ENCODE data around the gene CAPN12. TPM values are rescaled to one million over a fixed set of nuclear protein-coding genes. Genes with fewer than 3 reads are reported as not detected.

CAPN12 gene
- total RNA-seq, 1 donor from 2014 or later = 18.2 TPM

- Histone ChIP-seq H3K27ac (peak overlapping the region; percentile 46), H3K27me3 (ENCODE audit: low read depth) (no peaks in the 10 kb centered on the region), H3K4me3 (no peak overlapping the region), H3K4me1 (peaks cover 48% of the 10 kb centered on the region), H3K36me3 (peaks cover 81% of the 10 kb centered on the region), H3K9me3 (no peaks in the 10 kb centered on the region)
- DNase-seq = no peak
- no peak for ATAC-seq
- intact Hi-C loops (cut with DNase I) = no loop called here
- TF ChIP-seq CTCF (IDR thresholded peaks at IDR 0.05) = no peak
Observed at GRCh38 chr19:38727868-38728660, 16.2 kb downstream of the CAPN12 start.

- Histone ChIP-seq H3K27ac (peak overlapping the region; percentile 46), H3K36me3 (peaks cover 88% of the 10 kb centered on the region)
Observed at GRCh38 chr19:38727306-38727867, 16.9 kb downstream of the CAPN12 start.

GRCh38 chr19:38726761-38727301 lies 17.4 kb downstream of the CAPN12 start:
- Histone ChIP-seq H3K27me3 (ENCODE audit: low read depth) (no peaks in the 10 kb centered on the region), H3K9me3 (no peaks in the 10 kb centered on the region), H3K4me3 (no peak overlapping the region), H3K4me1 (peaks cover 42% of the 10 kb centered on the region), H3K36me3 (peaks cover 93% of the 10 kb centered on the region), H3K27ac (peak overlapping the region; percentile 11)
- intact Hi-C loops (cut with DNase I) = no loop called here
- DNase-seq (no peak), ATAC-seq (no peak)
- TF ChIP-seq CTCF (IDR thresholded peaks at IDR 0.05) = no peak

More at GRCh38 chr19:38727306-38727867, 16.9 kb downstream of the CAPN12 start:
- Histone ChIP-seq H3K27me3 (ENCODE audit: low read depth) (no peaks in the 10 kb centered on the region), H3K9me3 (no peaks in the 10 kb centered on the region), H3K4me1 (peaks cover 41% of the 10 kb centered on the region), H3K4me3 (no peak overlapping the region)
- ATAC-seq (no peak), DNase-seq (no peak)
- intact Hi-C loops (cut with DNase I) = no loop called here
- TF ChIP-seq CTCF (IDR thresholded peaks at IDR 0.05) = no peak

GRCh38 chr19:38726284-38726673 lies 18.0 kb downstream of the CAPN12 start:
- ATAC-seq (no peak), DNase-seq (no peak)
- Histone ChIP-seq H3K9me3 (no peaks in the 10 kb centered on the region), H3K27ac (peak overlapping the region; percentile 11), H3K4me1 (peaks cover 40% of the 10 kb centered on the region), H3K36me3 (peaks cover 99% of the 10 kb centered on the region), H3K4me3 (no peak overlapping the region), H3K27me3 (ENCODE audit: low read depth) (no peaks in the 10 kb centered on the region)
- intact Hi-C loops (cut with DNase I) = no loop called here
- TF ChIP-seq CTCF (IDR thresholded peaks at IDR 0.05) = no peak

- no peak for TF ChIP-seq CTCF (IDR thresholded peaks at IDR 0.05)
- Histone ChIP-seq H3K27ac (no peak overlapping the region), H3K27me3 (ENCODE audit: low read depth) (no peaks in the 10 kb centered on the region), H3K4me3 (no peak overlapping the region), H3K36me3 (peaks cover 99% of the 10 kb centered on the region), H3K9me3 (no peaks in the 10 kb centered on the region), H3K4me1 (peaks cover 36% of the 10 kb centered on the region)
- DNase-seq (no peak), ATAC-seq (no peak)
- intact Hi-C loops (cut with DNase I) = no loop called here
Observed at GRCh38 chr19:38725469-38726283, 18.6 kb downstream of the CAPN12 start.

Measured in lower lobe of right lung (tissue), 2 donors.